CD4-positive, alpha-beta T cell treated with Interleukin-15 for 1 hour (primary cell): Measurements from ENCODE around the gene PROX1.
"Not testable (repeated sequence)": the region's sequence is repeated elsewhere in the genome, so short reads cannot be mapped to it uniquely, and the experiment has no call there.

ENCODE experiments used
- DNase-seq: peaks from one replicate; pipeline ENCODE4 v3.0.0-alpha.2; 2020

Gene PROX1

GRCh38 chr1:214075305-214075998, 87.7 kb downstream of the PROX1 start:
- no peak for DNase-seq

GRCh38 chr1:214075999-214076707, 88.4 kb downstream of the PROX1 start:
- no peak for DNase-seq

GRCh38 chr1:214076708-214077065, 88.9 kb downstream of the PROX1 start:
- no peak for DNase-seq

GRCh38 chr1:214078950-214079349, 91.2 kb downstream of the PROX1 start:
- no peak for DNase-seq

GRCh38 chr1:214085325-214085724, 97.6 kb downstream of the PROX1 start:
- DNase-seq = no peak

- no peak for DNase-seq
These were observed 99.2 kb downstream of the PROX1 start for GRCh38 chr1:214086945-214087344.

- not testable (repeated sequence) for DNase-seq
These were observed 101.2 kb downstream of the PROX1 start for GRCh38 chr1:214089003-214089402.
